NCI-H460 (cell line): ENCODE measurements around the gene NUP88. TPM values are rescaled to one million over a fixed set of nuclear protein-coding genes. Genes with fewer than 3 reads are reported as not detected.

Experiments
- DNase-seq: peaks from one replicate; pipeline ENCODE4 v3.0.0-alpha.2; 2016; ENCODE audit warnings: low read depth; ENCODE audit errors: extremely low read depth
- total RNA-seq: library from RNA; depleted of rRNA; stranded (reverse); fragments of >200 nt; shearing (Covaris generic); gene quantifications from 2 replicates; pipeline ENCODE4 v1.2.3, GENCODE V29; 2014; rRNA removed

Gene NUP88
- total RNA-seq, 1 experiment from 2014 or later: 219 TPM

GRCh38 chr17:5361426-5361825 lies 58.0 kb downstream of the NUP88 start:
- no peak for DNase-seq

- no peak for DNase-seq
Observed at GRCh38 chr17:5355421-5356129, 63.9 kb downstream of the NUP88 start.

- DNase-seq: no peak
Observed at GRCh38 chr17:5354886-5355415, 64.5 kb downstream of the NUP88 start.

GRCh38 chr17:5354310-5354709 lies 65.2 kb downstream of the NUP88 start:
- no peak for DNase-seq

- no peak for DNase-seq
Observed at GRCh38 chr17:5352681-5353289, 66.7 kb downstream of the NUP88 start.

- no peak for DNase-seq
Observed at GRCh38 chr17:5344914-5345313, 74.5 kb downstream of the NUP88 start.

Other genes with a start within 250 kb of the NUP88 start
- gene ZNF594, start 227.8 kb downstream of the NUP88 start, total RNA-seq: 8.7 and 10.2 TPM in 2 replicates
- not detected in 2 replicates for gene SCIMP, start 184.8 kb downstream of the NUP88 start, total RNA-seq
- gene RABEP1, start 137.4 kb downstream of the NUP88 start, total RNA-seq: 48.6 and 54.2 TPM in 2 replicates
- 58.9 and 78.3 TPM in 2 replicates for gene RPAIN, start 520 bp upstream of the NUP88 start, total RNA-seq
- 725 and 734 TPM in 2 replicates for gene C1QBP, start 19.5 kb upstream of the NUP88 start, total RNA-seq
- gene DHX33, start 49.3 kb upstream of the NUP88 start, total RNA-seq: 21.2 and 23.6 TPM in 2 replicates
- 60.3 and 79.4 TPM in 2 replicates for gene DERL2, start 66.5 kb upstream of the NUP88 start, total RNA-seq
- 30.1 and 33.4 TPM in 2 replicates for gene MIS12, start 66.9 kb upstream of the NUP88 start, total RNA-seq
- gene NLRP1, start 164.8 kb upstream of the NUP88 start, total RNA-seq: 1.4 and 1.5 TPM in 2 replicates